ENCODE results near the gene MDH1B.
"Not testable (repeated sequence)": the region's sequence is repeated elsewhere in the genome, so short reads cannot be mapped to it uniquely, and the experiment has no call there.

MDH1B gene

GRCh38 chr2:206766057-206766930 lies 1.2 kb upstream of the MDH1B start:
- no peak for DNase-seq

- DNase-seq, result no peak
Observed at GRCh38 chr2:206764673-206765241, 371 bp downstream of the MDH1B start.

GRCh38 chr2:206756816-206757215 lies 8.3 kb downstream of the MDH1B start:
- DNase-seq, result no peak

- DNase-seq, result no peak
Observed at GRCh38 chr2:206740800-206741199, 24.3 kb downstream of the MDH1B start.

GRCh38 chr2:206739271-206739670 lies 25.9 kb downstream of the MDH1B start:
- no peak for DNase-seq

- DNase-seq, result no peak
Observed at GRCh38 chr2:206736935-206737334, 28.2 kb downstream of the MDH1B start.

GRCh38 chr2:206733341-206733740 lies 31.8 kb downstream of the MDH1B start:
- DNase-seq, result no peak

GRCh38 chr2:206728277-206729199 lies 36.6 kb downstream of the MDH1B start:
- DNase-seq, result no peak

- no peak for DNase-seq
Observed at GRCh38 chr2:206727287-206727686, 37.8 kb downstream of the MDH1B start.

- DNase-seq, result no peak
Observed at GRCh38 chr2:206723288-206723687, 41.8 kb downstream of the MDH1B start.

GRCh38 chr2:206721256-206721920 lies 43.7 kb downstream of the MDH1B start:
- DNase-seq, result no peak

GRCh38 chr2:206718296-206718695 lies 46.8 kb downstream of the MDH1B start, which contains the start of gene DYTN:
Gene DYTN (minus strand): TSS chr2:206718396. CDS start chr2:206718279, 117 bp downstream.
- no peak for DNase-seq

- no peak for DNase-seq
Observed at GRCh38 chr2:206716623-206717022, 48.5 kb downstream of the MDH1B start.

GRCh38 chr2:206715183-206715582 lies 49.9 kb downstream of the MDH1B start:
- not testable (repeated sequence) for DNase-seq

- DNase-seq, result no peak
Observed at GRCh38 chr2:206713746-206714145, 51.4 kb downstream of the MDH1B start.

GRCh38 chr2:206708286-206708685 lies 56.8 kb downstream of the MDH1B start:
- DNase-seq, result no peak

- DNase-seq, result no peak
Observed at GRCh38 chr2:206707164-206707701, 57.9 kb downstream of the MDH1B start.

- DNase-seq, result no peak
Observed at GRCh38 chr2:206701952-206702605, 63.0 kb downstream of the MDH1B start.

GRCh38 chr2:206700156-206700555 lies 65.0 kb downstream of the MDH1B start:
- no peak for DNase-seq

- DNase-seq, result no peak
Observed at GRCh38 chr2:206698811-206699210, 66.3 kb downstream of the MDH1B start.

- no peak for DNase-seq
Observed at GRCh38 chr2:206696910-206697309, 68.2 kb downstream of the MDH1B start.

Measured in NCI-H1092 treated with DMSO at 0.1 percent for 48 hours (cell line).